ENCODE measurements around the gene ZNF649.

Gene ZNF649

DNA sequence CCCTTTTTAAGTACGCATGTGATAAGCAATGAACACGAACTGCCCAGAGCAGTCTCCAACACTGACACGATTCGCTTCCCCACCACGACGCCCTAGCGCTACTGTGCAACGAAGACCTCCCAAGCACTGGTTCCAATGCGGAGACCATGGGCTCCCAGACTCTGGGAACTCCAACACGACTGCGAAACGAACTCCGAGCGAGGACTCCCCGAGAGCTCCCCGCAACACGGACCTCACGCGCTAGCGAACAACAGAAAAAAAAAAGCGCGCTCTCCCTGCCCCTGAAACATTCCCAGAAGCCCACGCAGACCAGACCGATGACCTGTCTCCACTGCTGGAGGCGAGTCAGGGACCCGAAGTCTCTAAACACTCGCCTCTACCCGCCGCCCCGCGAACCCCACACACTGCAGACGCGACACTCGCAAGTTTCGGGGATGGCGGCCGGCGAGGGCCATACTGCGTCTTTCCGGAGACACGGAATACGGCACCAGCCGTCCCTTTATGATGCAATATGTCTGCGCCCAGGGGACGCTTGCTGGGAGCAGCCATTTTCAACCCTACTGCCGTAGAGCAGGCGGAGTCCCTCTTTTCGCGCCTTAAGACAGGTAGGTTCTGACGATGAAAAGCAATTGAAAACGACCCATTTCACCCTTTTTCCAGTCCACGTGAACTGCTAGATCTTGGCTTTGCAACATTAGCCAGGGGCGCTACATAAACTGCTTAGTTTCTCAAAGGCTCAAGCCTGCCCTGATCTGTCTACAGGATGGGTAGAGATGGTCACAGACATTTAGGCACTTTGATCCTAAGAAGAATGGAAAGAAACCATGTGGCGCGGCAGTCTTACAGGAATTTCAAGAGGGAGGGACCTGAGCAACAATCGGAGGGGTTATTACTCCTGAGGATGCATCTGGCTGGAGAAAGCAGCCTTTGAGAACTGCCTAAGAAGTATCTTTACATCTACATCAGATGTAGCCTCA lies 17.0 kb downstream of the ZNF649 start, which contains the start of gene ZNF577:
Gene ZNF577 (minus strand): TSS at position 430 of the 977 bp plus-strand sequence. CDS start 7,569 bp downstream, outside the sequence.
- peak; percentile 79 for DNase-seq

DNA sequence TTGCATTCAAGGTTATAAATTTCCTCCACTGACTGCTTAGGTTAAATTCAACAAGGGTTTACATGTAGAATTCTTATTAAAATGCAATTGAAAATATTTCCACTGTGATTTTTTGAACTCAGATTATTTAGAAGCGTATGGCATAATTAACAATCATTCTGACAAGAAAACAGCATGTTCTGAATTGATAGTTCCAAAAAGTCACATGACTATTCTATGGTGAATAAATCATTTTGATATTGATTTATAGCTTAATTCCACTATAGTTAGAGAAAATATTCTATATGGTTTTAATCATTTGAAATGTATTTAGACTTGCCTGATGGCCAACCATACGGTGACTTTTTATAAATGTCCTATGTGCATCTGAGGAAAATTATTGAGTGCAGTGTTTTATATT lies 20.1 kb downstream of the ZNF649 start:
- DNase-seq: no peak

DNA sequence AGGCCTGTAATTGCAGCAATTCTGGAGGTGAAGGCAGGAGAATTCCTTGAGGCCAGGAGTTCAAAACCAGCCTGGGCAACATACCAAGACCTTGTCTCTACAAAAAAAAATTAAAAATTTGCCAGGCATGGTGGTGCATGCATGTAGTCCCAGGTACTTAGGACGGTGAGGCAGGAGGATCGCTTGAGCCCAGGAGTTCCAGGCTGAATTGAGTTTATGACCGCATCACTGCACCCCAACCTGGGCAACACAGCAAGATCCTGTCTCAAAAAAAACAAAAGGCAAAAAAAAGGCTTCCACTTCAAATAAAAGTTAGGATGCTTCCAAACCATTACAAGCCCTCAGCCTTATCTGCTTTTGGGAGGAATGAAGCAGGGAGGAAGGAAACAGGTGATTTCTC lies 22.3 kb downstream of the ZNF649 start:
- DNase-seq: no peak

DNA sequence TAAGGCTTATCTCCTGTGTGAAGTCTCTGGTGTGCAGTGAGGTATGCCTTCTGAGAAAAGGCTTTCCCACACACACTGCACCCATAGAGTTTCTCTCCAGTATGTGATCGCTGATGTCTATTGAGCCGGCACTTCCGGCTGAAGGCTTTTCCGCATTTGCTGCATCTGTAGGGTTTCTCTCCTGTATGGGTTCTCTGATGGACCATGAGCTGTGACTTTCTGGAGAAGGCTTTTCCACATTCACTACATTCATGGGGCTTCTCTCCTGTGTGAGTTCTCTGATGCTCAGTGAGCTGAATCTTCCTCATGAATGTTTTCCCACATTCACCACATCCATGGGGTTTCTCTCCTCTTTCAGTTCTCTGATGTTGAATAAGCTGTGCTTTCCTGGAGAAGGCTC lies 31.7 kb downstream of the ZNF649 start:
- no peak for DNase-seq

GRCh38 chr19:51861870-51862622 lies 42.8 kb downstream of the ZNF649 start:
- DNase-seq: no peak
